HepG2 (cell line): ENCODE measurements around the gene RABL6. TPM values are rescaled to one million over a fixed set of nuclear protein-coding genes. Genes with fewer than 3 reads are reported as not detected.

Source experiments
- ATAC-seq: fragments of 200-7000 bp; cut with Tn5 transposase; 3 replicates; pipeline ENCODE4 v1.9.1; 2020; ENCODE audit warnings: mild to moderate bottlenecking, moderate library complexity
- BruUV-seq: library from RNA; stranded (reverse); fragments of 400-500 nt; replicated peaks from 2 replicates; lab custom pipeline; 2021; lab: Mats Ljungman, UMichigan
- CTCF ChIA-PET: fragments of 300-600 bp; formaldehyde crosslinking; extraction: SDS; loops from one replicate; lab custom pipeline; 2021; ENCODE audit warnings: low total read pairs, inconsistent platforms, low intra/inter-chr PET ratio; lab: Yijun Ruan, JAX
- POLR2A ChIA-PET: fragments of 350-600 bp; sonication (Branson Sonifier 250); formaldehyde crosslinking; loops from one replicate; lab custom pipeline; 2020; ENCODE audit warnings: antibody characterized with exemption, inconsistent platforms; lab: Yijun Ruan, JAX
- DNase-seq: peaks from one replicate; pipeline ENCODE4 v3.0.0-alpha.2; 2015; ENCODE audit warnings: low spot score
- FAIRE-seq: peaks from 3 replicates; lab custom pipeline; 2011; peaks lifted over from hg19 to GRCh38; lab: Jason Lieb, UNC
- H2AFZ ChIP-seq: one replicate; pipeline ENCODE4 v1.6.1; 2011; ENCODE audit warnings: low read length, inconsistent platforms
- H3K27ac ChIP-seq: fragments of 300-600 bp; 3 replicates; pipeline ENCODE4 v1.8.0; 2011; ENCODE audit warnings: mixed run types, mild to moderate bottlenecking, mixed read lengths, low read length, inconsistent platforms; ENCODE audit not compliant: insufficient read depth; ENCODE audit errors: extremely low read length
- H3K27me3 ChIP-seq, 2 experiments: fragments of 200-600 bp in 1 of 2; 2 replicates in 1 of 2; 3 replicates in 1 of 2; pipeline versions ENCODE4 v1.6.0 to v1.8.0; 2011; ENCODE audit warnings: low read length in 2 of 2, mild to moderate bottlenecking in 2 of 2, moderate library complexity in 2 of 2, inconsistent platforms in 1 of 2; ENCODE audit not compliant: insufficient read depth in 2 of 2, control insufficient read depth in 1 of 2
- H3K36me3 ChIP-seq, 2 experiments: fragments of 200-600 bp in 1 of 2; replicated peaks in 1 of 2; 2 replicates in 1 of 2; 3 replicates in 1 of 2; pipeline versions ENCODE4 v1.5.1 to v1.8.0; 2011; ENCODE audit warnings: low read length in 2 of 2, inconsistent platforms in 1 of 2; ENCODE audit not compliant: insufficient read depth in 2 of 2, control insufficient read depth in 1 of 2
- H3K4me1 ChIP-seq: 2 replicates; pipeline ENCODE4 v1.5.1; 2012; ENCODE audit warnings: low read length, inconsistent platforms; ENCODE audit not compliant: insufficient read depth
- H3K4me2 ChIP-seq: 2 replicates; pipeline ENCODE4 v1.6.0; 2011; ENCODE audit warnings: low read depth, low read length, inconsistent platforms
- H3K4me3 ChIP-seq, 3 experiments: fragments of 200-600 bp in 1 of 3; sonication (generic), shearing (Covaris generic) in 1 of 3; replicated peaks in 1 of 3; 2 replicates each; pipeline ENCODE4 v1.5.1; 2011 to 2016; ENCODE audit warnings: low read length in 3 of 3, inconsistent platforms in 2 of 3, low read depth in 2 of 3, mild to moderate bottlenecking in 2 of 3, control low read depth in 1 of 3, mixed read lengths in 1 of 3; ENCODE audit not compliant: insufficient read depth in 1 of 3
- H3K79me2 ChIP-seq: one replicate; pipeline ENCODE4 v1.6.1; 2011; ENCODE audit warnings: low read length, inconsistent platforms; ENCODE audit not compliant: insufficient read depth
- H3K9ac ChIP-seq: 2 replicates; pipeline ENCODE4 v1.6.0; 2011; ENCODE audit warnings: mild to moderate bottlenecking, low read depth, low read length, inconsistent platforms; ENCODE audit not compliant: insufficient read depth
- H3K9me3 ChIP-seq: 2 replicates; pipeline ENCODE4 v1.5.1; 2012; ENCODE audit warnings: mild to moderate bottlenecking, low read length
- H4K20me1 ChIP-seq: 2 replicates; pipeline ENCODE4 v1.6.0; 2011; ENCODE audit warnings: inconsistent platforms, mild to moderate bottlenecking, low read length, moderate library complexity; ENCODE audit not compliant: insufficient read depth
- AGO1 ChIP-seq: fragments of 200-400 bp; formaldehyde crosslinking; IDR thresholded peaks from 2 replicates; pipeline ENCODE4 v1.6.1; 2017; ENCODE audit warnings: mild to moderate bottlenecking, low read depth, low read length, moderate library complexity; ENCODE audit not compliant: poor library complexity, severe bottlenecking
- DR1 ChIP-seq: sonication (generic); formaldehyde crosslinking; IDR thresholded peaks from 2 replicates; pipeline ENCODE4 v1.8.0; 2021; ENCODE audit warnings: mild to moderate bottlenecking, missing genetic modification reagents, inconsistent platforms
- NR2F1 ChIP-seq, 2 experiments: fragments of 450-650 bp in 1 of 2; formaldehyde crosslinking in 1 of 2; IDR thresholded peaks; 2 replicates each; pipeline versions ENCODE4 v1.5.0 to v1.6.1; 2016 to 2020; ENCODE audit warnings: mild to moderate bottlenecking in 1 of 2, missing compliant biosample characterization in 1 of 2, missing genetic modification reagents in 1 of 2, moderate library complexity in 1 of 2
- PHF20 ChIP-seq: sonication (generic); formaldehyde crosslinking; IDR thresholded peaks from 2 replicates; pipeline ENCODE4 v1.5.0; 2020; ENCODE audit warnings: mild to moderate bottlenecking, missing genetic modification reagents
- RAD21 ChIP-seq: fragments of 450-650 bp; formaldehyde crosslinking; IDR thresholded peaks from 2 replicates; pipeline ENCODE4 v1.5.0; 2020; ENCODE audit warnings: mild to moderate bottlenecking
- RBFOX2 ChIP-seq: fragments of 200-400 bp; formaldehyde crosslinking; IDR thresholded peaks from 2 replicates; pipeline ENCODE4 v1.6.1; 2017; ENCODE audit warnings: low read depth, mild to moderate bottlenecking, low read length
- RFX5 ChIP-seq: IDR thresholded peaks from 2 replicates; pipeline ENCODE4 v1.6.1; 2011; ENCODE audit warnings: low read depth, low read length, improper control_type of control experiment
- ZNF367 ChIP-seq: sonication (generic); formaldehyde crosslinking; IDR thresholded peaks from 2 replicates; pipeline ENCODE4 v1.4.0; 2020; ENCODE audit warnings: missing genetic modification reagents, borderline replicate concordance
- ZNF512 ChIP-seq: sonication (generic); formaldehyde crosslinking; IDR thresholded peaks from 2 replicates; pipeline ENCODE4 v1.4.0; 2020; ENCODE audit warnings: mild to moderate bottlenecking, missing genetic modification reagents
- WGBS: methylation state at CpG from one replicate; pipeline ENCODE4 v1.1.6; 2017; ENCODE audit warnings: low lambda C conversion rate; 5-methylcytosine and 5-hydroxymethylcytosine counted together
- in situ Hi-C: cut with HindIII; loops from 2 replicates; pipeline ENCODE4 v1.10.0; 2017; ENCODE audit warnings: low pct_unique_long_range_greater_than_20kb; ENCODE audit not compliant: extremely low pct_ligation_motif_present
- intact Hi-C: fragments of 100-400 bp; cut with micrococcal nuclease; formaldehyde crosslinking; loops from one replicate; pipeline ENCODE4 v1.10.0; 2022; ENCODE audit not compliant: unreplicated experiment
- polyA plus RNA-seq, 8 experiments: library from polyadenylated mRNA; depleted of rRNA in 3 of 8; stranded (reverse) in 7 of 8; unstranded in 1 of 8; fragments of >200 nt; fragmentation: Illumina TruSeq in 4 of 8; extraction: Trizol in 4 of 8; gene quantifications; 2 replicates each; pipeline versions ENCODE4 v1.2.1 to v1.2.3, GENCODE V29; 2011 to 2016; ENCODE audit warnings: low read depth in 4 of 8, missing spikeins in 1 of 8, mixed read lengths in 1 of 8; ENCODE audit not compliant: insufficient read depth in 1 of 8
- total RNA-seq, 5 experiments: library from RNA; depleted of rRNA; stranded (reverse); fragments of >200 nt; fragmentation: Illumina TruSeq; extraction: Trizol; gene quantifications; 2 replicates each; pipeline ENCODE4 v1.2.3, GENCODE V29; 2016; ENCODE audit warnings: low read depth in 1 of 5
- TF ChIP-seq, protein P1 (sequence below): sonication (generic); formaldehyde crosslinking; IDR thresholded peaks from 2 replicates; pipeline ENCODE4 v1.5.0; 2020; ENCODE audit warnings: missing genetic modification reagents

The RABL6 gene
- total and polyA plus RNA-seq, 2 of the 13 experiments (the other 11 are each of a cell fraction or from before 2014, with no cell fraction given): 81.5 to 125 TPM

DNA sequence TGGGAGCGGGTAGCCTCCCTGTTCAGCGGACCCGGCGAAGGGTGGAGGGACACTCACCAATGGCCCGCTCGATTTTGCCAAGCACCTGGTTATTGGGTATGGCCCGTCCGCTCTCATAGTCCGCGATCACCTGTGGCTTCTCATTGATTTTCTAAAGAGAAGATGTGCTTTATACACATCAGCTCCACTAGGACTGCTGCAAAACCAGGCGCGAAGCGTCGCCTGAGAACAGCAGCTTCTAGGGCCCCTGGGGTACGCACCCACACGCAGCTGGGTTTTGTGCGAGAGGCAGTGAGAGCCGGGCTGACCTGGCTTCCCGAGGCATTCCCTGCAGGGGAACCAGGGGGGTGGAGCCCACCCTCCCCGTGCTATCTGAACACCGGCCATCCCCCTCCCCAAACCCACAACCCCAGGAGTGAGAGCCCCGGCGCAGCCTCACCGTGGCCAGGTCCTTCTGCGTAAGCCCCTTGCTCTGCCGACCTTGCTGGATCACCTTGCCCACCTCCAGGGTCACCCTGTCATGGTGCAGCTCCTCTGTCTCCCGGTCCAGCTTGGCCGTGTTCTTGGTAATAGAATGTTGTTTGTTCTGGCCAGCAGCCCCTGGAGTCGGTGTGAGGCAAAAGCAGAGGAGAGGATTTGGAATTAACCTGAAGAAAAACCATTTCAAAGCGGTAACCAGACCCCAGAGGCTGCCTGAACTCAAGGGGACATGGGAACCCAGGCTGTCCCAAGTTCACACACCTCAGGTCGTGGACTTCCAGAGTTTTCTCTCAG, 55.3 kb downstream of the RABL6 start:
- BruUV-seq: no TSS peak
- Histone ChIP-seq H3K27ac (no peak overlapping the region), H2AFZ (no peak overlapping the region), H3K9ac (no peak overlapping the region), H3K4me2 (no peak overlapping the region), H4K20me1 (0 out of 2 replicates have a peak, but pooled peaks cover 7% of the 10 kb centered on the region), H3K79me2 (peaks cover 20% of the 10 kb centered on the region), H3K4me1 (peaks cover 49% of the 10 kb centered on the region)
- no peak for DNase-seq
- POLR2A ChIA-PET: interaction anchor here (1.2 kb wide), 1 partner anchor 15 kb away, joined by 4 read pairs; no protein-coding TSS in a partner anchor
- in situ Hi-C loops (no loop called here), intact Hi-C loops (no loop called here)
- no peak for ATAC-seq
- TF ChIP-seq AGO1: peak; percentile 59
- peak; percentile 36; the same call in 1 of the 2 replicates for TF ChIP-seq RBFOX2
- no peak for TF ChIP-seq RAD21 (CRISPR knock-in tag)
- TF ChIP-seq, all 625 proteins: peak for 2
- no peaks in the 10 kb centered on the region for H3K27me3 ChIP-seq
- H3K4me3 ChIP-seq: no peak overlapping the region
- no peaks in the 10 kb centered on the region for H3K9me3 ChIP-seq
- FAIRE-seq: no peak
- CTCF ChIA-PET: no interaction called here
- WGBS: 98% methylated on average over 23 of the region's 31 CpGs
- peaks cover 17 to 37% of the 10 kb centered on the region in 2 experiments for H3K36me3 ChIP-seq

DNA sequence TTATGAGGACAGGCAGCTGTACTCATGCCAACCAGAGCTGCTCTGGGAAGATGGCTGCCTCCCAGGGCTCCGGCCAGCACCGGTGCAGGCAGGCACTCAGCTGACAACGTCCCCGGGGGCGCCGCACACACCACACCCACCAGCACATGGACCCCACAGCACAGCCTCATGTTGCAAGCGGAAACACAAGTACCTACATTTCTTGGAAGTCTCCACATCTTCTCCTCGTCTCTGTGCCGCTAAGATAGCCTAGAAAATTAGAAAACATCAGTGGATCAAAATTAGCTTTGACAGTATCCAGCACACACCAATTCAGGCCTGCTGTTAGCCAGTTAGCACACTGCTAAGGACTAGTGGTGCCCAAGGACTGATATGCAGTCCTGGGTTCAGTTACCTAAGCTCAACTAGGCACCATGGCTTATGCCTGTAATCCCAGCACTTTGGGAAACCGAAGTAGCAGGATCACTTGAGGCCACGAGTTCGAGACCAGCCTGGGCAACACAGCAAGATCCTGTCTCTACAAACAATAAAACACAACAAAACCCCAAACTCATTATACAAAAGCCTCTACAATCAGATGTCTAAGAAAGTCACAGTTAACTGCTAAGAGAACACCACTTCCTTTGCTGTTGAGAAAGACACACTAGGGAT, 56.0 kb downstream of the RABL6 start:
- peaks cover 20% of the 10 kb centered on the region for H3K79me2 ChIP-seq
- H3K27ac ChIP-seq: no peak overlapping the region
- BruUV-seq: no TSS peak
- POLR2A ChIA-PET: interaction anchor here (1.3 kb wide), 1 partner anchor 19 kb away, joined by 6 read pairs; no protein-coding TSS in a partner anchor
- ATAC-seq (no peak), FAIRE-seq (no peak), DNase-seq (no peak)
- H3K4me2 ChIP-seq: no peak overlapping the region
- H2AFZ ChIP-seq: no peak overlapping the region
- 100% methylated on average over 6 of the region's 12 CpGs for WGBS
- no peaks in the 10 kb centered on the region for H3K9me3 ChIP-seq
- intact Hi-C loops: no loop called here
- CTCF ChIA-PET: no interaction called here
- H3K27me3 ChIP-seq: no peaks in the 10 kb centered on the region
- no peak overlapping the region for H3K9ac ChIP-seq
- H3K4me3 ChIP-seq: no peak overlapping the region
- in situ Hi-C loops: no loop called here
- 0 out of 2 replicates have a peak, but pooled peaks cover 7% of the 10 kb centered on the region for H4K20me1 ChIP-seq
- H3K4me1 ChIP-seq: peaks cover 49% of the 10 kb centered on the region
- H3K36me3 ChIP-seq: peaks cover 17 to 37% of the 10 kb centered on the region in 2 experiments
- TF ChIP-seq ZNF367 (CRISPR knock-in tag): no peak
- TF ChIP-seq RFX5: no peak
- no peak for TF ChIP-seq ZNF512 (CRISPR knock-in tag)
- no peak for TF ChIP-seq NR2F1 (CRISPR knock-in tag; IDR thresholded peaks at IDR 0.05)
- no peak for TF ChIP-seq PHF20 (CRISPR knock-in tag)
- TF ChIP-seq RBFOX2: peak; percentile 46
- TF ChIP-seq, protein P1, sequence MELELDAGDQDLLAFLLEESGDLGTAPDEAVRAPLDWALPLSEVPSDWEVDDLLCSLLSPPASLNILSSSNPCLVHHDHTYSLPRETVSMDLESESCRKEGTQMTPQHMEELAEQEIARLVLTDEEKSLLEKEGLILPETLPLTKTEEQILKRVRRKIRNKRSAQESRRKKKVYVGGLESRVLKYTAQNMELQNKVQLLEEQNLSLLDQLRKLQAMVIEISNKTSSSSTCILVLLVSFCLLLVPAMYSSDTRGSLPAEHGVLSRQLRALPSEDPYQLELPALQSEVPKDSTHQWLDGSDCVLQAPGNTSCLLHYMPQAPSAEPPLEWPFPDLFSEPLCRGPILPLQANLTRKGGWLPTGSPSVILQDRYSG (CRISPR knock-in tag): no peak
- peak; percentile 7 for TF ChIP-seq AGO1
- no peak for TF ChIP-seq DR1 (CRISPR knock-in tag)
